IPS DF 6.9 (cell line): ENCODE measurements around the gene THRAP3.

Experiments
- DNase-seq: peaks from one replicate; pipeline ENCODE4 v3.0.0-alpha.2; 2013; ENCODE audit warnings: low read depth, low spot score
- H3K27ac ChIP-seq: one replicate; pipeline ENCODE4 v1.5.1; 2013; ENCODE audit warnings: low read length, control low read depth
- H3K27me3 ChIP-seq: 2 replicates; pipeline ENCODE4 v1.6.1; 2013; ENCODE audit warnings: mild to moderate bottlenecking, low read length; ENCODE audit not compliant: control insufficient read depth, insufficient read depth
- H3K36me3 ChIP-seq: 2 replicates; pipeline ENCODE4 v1.6.1; 2013; ENCODE audit warnings: low read length; ENCODE audit not compliant: control insufficient read depth, insufficient read depth
- H3K4me1 ChIP-seq: 2 replicates; pipeline ENCODE4 v1.6.1; 2013; ENCODE audit warnings: low read length; ENCODE audit not compliant: control insufficient read depth, insufficient read depth
- H3K4me3 ChIP-seq: 2 replicates; pipeline ENCODE4 v1.5.1; 2013; ENCODE audit warnings: mild to moderate bottlenecking, low read length
- H3K9me3 ChIP-seq: 2 replicates; pipeline ENCODE4 v1.6.1; 2013; ENCODE audit warnings: low read length, inconsistent platforms; ENCODE audit not compliant: control insufficient read depth, insufficient read depth
- WGBS: extraction: QIAGEN DNeasy Blood & Tissue Kit; methylation state at CpG from one replicate; pipeline ENCODE4 v1.1.7; 2013; ENCODE audit warnings: mixed read lengths, missing lambda C conversion rate; ENCODE audit not compliant: insufficient read length, insufficient coverage; 5-methylcytosine and 5-hydroxymethylcytosine counted together

THRAP3 gene

DNA sequence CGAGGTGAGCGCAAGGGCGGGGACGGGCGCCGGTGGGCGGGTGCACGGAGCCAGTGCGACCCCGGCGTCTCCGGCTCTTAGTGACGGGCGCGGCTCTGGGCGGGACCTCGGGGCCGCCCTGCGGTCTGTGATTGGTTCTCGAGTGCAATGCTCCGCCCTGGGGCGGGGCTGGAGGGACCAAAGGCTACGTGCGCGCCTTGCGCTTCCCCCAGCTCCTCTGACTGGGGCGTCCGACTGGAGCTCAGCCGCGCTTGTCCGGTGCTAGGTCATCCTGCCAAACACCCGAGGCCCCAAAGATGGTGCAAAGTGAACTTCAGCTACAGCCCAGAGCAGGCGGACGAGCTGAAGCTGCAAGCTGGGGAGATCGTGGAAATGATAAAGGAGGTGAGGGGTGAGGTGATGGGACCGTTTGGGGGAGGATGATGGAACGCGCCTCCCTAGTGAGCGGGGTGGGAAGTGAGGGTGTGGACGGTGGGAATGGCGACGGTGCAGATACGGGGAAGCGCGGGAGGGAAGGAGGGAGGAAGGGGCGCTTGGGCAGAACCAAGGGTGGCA lies 82.7 kb downstream of the THRAP3 start:
- peaks cover 2% of the 10 kb centered on the region; the same call in 1 of the 2 replicates for H3K4me1 ChIP-seq
- WGBS: no CpG with 5 or more reads among the region's 46 CpGs
- peak overlapping the region; percentile 51; the same call in 1 of the 2 replicates for H3K4me3 ChIP-seq
- H3K36me3 ChIP-seq: peaks cover 10% of the 10 kb centered on the region; the same call in 1 of the 2 replicates
- peak; percentile 88 for DNase-seq
- no peak overlapping the region for H3K27ac ChIP-seq
- H3K9me3 ChIP-seq: no peaks in the 10 kb centered on the region
- no peaks in the 10 kb centered on the region for H3K27me3 ChIP-seq

DNA sequence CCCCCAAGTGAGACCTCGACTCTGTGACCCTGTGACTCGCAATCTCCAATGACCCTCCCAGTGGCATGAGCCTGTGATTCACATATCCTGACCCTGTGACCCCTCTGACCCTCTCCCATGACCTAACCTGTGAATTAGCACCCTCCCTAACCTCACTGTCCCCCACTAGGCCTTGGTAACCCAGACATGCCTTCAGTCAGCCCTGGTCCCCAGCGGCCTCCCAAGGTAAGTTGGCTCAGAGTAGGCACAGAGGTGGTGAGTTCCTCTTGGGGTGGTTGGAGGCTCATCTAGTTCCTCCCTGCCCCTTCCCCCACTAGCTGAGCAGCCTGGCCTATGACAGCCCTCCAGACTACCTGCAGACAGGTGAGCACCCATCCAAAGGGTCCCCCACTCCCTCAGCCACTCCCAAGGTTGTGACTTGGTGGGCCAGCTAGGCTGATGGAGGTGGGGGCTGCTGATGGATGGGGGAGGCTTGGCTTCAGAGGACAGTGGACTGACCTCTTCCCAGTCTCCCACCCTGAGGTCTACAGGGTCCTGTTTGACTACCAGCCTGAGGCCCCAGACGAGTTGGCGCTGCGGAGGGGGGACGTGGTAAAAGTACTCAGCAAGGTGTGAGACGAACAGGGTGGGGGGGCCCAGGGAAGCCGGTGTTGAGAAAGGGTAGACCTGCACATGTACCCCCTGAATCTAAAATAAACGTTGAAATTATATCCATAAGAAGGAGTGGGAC lies 83.5 kb downstream of the THRAP3 start:
- H3K36me3 ChIP-seq: 0 out of 2 replicates have a peak, but pooled peaks cover 4% of the 10 kb centered on the region
- no peaks in the 10 kb centered on the region for H3K27me3 ChIP-seq
- H3K4me3 ChIP-seq: peak overlapping the region; percentile 32; the same call in 1 of the 2 replicates
- peaks cover 2% of the 10 kb centered on the region; the same call in 1 of the 2 replicates for H3K4me1 ChIP-seq
- no peak for DNase-seq
- no CpG with 5 or more reads among the region's 10 CpGs for WGBS
- H3K9me3 ChIP-seq: no peaks in the 10 kb centered on the region
- H3K27ac ChIP-seq: no peak overlapping the region

DNA sequence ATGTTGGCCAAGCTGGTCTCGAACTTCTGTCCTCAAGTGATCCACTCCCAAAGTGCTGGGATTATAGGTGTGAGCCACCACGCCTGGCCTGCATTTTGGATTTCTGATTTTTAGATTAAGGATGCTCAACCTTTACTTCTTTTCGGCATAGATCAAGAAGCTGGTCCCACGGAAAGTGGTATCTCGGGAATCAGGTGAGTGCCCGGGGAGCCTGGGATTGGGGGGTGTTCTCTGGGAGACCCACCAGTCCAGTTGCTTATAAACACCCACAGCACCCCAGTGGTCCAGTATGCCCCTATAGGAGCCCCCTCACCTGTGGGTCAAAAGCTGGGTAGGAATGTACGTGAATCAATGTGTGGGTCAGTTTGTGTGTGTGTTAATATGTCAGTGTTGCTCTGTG lies 85.2 kb downstream of the THRAP3 start:
- DNase-seq: no peak
- H3K27ac ChIP-seq: no peak overlapping the region
- no CpG with 5 or more reads among the region's 7 CpGs for WGBS
- no peaks in the 10 kb centered on the region for H3K27me3 ChIP-seq
- H3K9me3 ChIP-seq: no peaks in the 10 kb centered on the region
- H3K36me3 ChIP-seq: no peaks in the 10 kb centered on the region
- H3K4me1 ChIP-seq: peaks cover 2% of the 10 kb centered on the region; the same call in 1 of the 2 replicates
- H3K4me3 ChIP-seq: no peak overlapping the region

DNA sequence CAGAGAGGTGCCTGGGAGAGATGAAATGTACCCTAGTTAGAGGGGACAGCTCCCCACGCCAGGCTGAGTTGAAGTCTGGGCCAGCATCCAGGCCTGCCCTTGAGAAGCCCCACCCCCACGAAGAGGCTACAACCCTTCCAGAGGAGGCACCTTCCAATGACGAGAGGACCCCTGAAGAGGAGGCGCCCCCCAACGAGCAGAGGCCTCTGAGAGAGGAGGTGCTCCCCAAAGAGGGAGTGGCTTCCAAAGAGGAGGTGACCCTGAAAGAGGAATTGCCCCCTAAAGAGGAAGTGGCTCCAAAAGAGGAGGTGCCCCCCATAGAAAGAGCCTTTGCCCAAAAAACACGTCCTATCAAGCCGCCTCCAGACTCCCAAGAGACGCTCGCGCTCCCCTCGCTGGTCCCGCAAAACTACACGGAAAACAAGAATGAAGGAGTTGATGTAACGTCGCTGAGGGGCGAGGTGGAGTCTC lies 96.1 kb downstream of the THRAP3 start:
- H3K4me1 ChIP-seq: peaks cover 8% of the 10 kb centered on the region
- H3K27me3 ChIP-seq: no peaks in the 10 kb centered on the region
- no peaks in the 10 kb centered on the region; the same call in 1 of the 2 replicates for H3K36me3 ChIP-seq
- H3K27ac ChIP-seq: no peak overlapping the region
- H3K4me3 ChIP-seq: peak overlapping the region; percentile 49
- WGBS: no CpG with 5 or more reads among the region's 16 CpGs
- no peaks in the 10 kb centered on the region for H3K9me3 ChIP-seq
- no peak for DNase-seq

DNA sequence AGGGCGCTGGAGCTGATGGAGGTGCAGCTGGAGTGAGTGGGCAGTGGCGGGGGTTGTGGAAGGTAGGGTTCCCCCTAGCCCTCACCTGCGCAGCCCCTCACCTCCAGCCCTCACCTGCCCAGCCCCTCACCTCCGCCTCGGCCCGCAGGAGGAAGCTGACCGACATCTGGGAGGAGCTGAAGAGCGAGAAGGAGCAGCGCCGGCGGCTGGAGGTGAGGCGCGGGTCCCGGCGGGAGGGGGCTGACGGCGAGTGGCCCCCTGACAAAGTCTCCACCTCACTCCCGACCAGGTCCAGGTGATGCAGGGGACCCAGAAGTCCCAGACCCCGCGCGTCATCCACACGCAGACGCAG lies 96.5 kb downstream of the THRAP3 start:
- Histone ChIP-seq H3K27me3 (no peaks in the 10 kb centered on the region), H3K27ac (no peak overlapping the region), H3K4me1 (peaks cover 8% of the 10 kb centered on the region), H3K9me3 (no peaks in the 10 kb centered on the region), H3K4me3 (peak overlapping the region; percentile 49), H3K36me3 (no peaks in the 10 kb centered on the region; the same call in 1 of the 2 replicates)
- no peak for DNase-seq
- WGBS: no CpG with 5 or more reads among the region's 23 CpGs

DNA sequence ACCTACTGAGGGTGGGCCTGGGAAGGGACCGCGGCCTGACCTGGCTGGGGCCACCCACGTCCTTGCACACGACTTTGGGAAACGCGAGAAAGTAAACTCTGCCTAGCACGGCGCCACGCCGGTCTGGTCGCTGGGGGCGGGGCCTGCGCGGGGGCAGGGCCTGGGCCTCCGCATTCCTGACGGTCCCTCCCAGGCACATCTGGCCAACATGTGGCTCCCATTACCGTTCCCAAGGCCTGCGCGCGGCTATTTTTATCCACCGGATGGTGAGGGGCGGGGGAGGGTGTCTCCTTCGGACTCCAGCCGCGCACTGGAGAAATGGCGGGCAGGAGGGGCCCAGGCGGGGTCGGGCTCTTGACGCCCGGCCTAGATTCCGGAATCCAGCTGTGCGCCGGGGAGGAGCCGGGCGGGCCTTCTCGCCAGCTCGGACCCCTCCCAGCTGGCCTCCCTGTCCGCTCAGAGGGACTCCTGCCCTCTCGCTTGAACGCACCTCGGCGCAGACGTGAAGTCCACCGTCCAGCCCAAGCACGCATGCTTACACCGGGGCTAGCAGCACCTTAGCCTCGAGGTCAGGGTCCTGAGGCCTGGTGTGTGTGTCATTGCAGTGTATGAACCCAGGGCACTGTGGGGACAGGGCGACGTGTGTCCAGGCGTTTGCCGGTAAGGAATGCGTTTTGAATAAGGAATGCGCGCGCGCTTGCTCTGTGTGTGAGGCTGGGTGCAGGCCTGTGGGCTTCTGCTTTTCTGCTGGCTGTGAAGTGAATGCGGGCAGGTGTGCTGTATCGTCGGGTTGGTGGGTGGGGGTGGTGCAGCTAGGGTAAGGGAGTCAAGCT lies 97.1 kb downstream of the THRAP3 start:
- H3K27me3 ChIP-seq: no peaks in the 10 kb centered on the region
- no peak overlapping the region for H3K27ac ChIP-seq
- no peaks in the 10 kb centered on the region for H3K9me3 ChIP-seq
- H3K4me3 ChIP-seq: peak overlapping the region; percentile 70; the same call in 1 of the 2 replicates
- WGBS: no CpG with 5 or more reads among the region's 59 CpGs
- peaks cover 8% of the 10 kb centered on the region for H3K4me1 ChIP-seq
- no peaks in the 10 kb centered on the region; the same call in 1 of the 2 replicates for H3K36me3 ChIP-seq
- DNase-seq: peak; percentile 78

DNA sequence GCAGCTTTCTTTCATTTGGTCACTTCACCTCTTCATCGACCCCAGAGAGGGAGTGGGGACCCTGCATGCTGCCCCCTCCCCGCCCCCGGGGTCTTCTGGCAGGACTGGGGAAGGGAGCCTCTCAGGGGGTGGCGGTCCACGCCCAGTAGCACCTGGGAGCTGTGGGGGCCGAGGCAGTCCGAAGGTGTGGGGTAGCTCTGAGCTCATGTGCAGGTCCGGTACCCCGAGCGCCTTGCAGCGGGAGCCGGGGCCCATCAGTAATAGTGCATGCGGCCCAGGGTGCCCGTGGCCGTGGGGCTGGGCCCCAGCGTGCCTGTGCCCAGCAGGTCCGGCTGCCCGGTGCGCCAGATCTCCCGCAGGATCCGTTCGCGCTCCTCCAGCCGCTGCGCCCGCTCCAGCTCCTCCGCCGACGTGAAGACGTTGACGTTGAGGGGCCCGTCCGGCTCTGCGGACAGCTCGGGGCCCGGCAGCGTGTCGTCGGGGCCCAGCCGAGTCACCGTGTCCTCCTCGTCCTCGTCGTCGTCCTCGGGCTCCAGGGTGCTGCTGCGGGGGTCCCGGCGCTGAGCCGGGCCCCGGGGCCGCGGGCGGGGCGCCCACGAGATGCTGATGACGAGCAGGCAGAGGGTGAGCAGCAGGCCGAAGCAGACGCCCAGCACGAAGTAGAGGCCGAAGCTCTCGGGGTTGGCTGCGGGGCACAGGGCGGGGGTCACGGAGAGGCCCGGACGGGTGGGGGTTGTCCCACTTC lies 98.0 kb downstream of the THRAP3 start:
- no CpG with 5 or more reads among the region's 67 CpGs for WGBS
- no peaks in the 10 kb centered on the region for H3K27me3 ChIP-seq
- DNase-seq: no peak
- H3K4me1 ChIP-seq: peaks cover 8% of the 10 kb centered on the region
- H3K9me3 ChIP-seq: no peaks in the 10 kb centered on the region
- H3K4me3 ChIP-seq: peak overlapping the region; percentile 70; the same call in 1 of the 2 replicates
- no peaks in the 10 kb centered on the region; the same call in 1 of the 2 replicates for H3K36me3 ChIP-seq
- no peak overlapping the region for H3K27ac ChIP-seq

DNA sequence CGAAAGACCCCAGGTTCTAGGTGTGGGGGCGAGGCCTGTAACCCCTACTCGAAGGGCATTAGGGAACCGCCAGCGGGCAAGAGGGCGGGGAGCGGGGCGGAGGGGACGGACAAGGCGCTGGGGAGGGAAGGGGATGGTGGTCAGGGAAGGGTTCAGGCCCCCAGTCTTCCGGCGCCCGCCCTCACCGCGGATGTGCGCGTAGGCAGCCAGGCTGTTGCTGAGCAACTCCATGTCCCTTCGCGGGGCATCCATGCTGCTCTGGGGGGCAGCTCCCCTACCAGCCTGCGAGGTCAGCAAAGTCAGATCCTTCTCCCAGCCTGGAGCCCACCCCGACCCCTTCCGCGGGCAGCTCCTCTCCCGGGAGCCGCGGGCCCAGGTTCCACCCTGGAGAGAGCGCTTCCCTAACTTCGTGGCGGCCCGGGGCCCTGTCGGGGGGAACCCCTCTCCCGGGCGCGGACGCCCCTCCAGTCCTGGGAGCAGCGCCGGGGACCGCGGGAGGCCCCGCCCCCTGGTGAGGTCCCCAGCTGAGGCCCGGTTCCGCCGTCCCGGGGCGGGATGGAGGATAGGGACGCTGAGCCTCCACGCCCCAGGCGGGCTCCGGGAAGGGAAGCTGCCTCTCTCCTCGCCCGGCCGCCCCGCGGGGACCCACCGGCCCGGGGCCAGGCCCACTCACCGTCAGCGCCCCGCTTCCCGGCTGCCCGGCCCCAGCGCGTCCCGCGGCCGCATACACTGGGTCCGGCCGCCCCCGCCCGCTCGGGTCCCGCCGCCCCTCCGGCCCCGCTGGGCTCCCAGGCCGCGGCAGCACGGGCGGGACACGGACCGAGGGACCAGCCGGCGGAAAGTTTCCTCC lies 98.8 kb downstream of the THRAP3 start:
- H3K9me3 ChIP-seq: no peaks in the 10 kb centered on the region
- no peaks in the 10 kb centered on the region; the same call in 1 of the 2 replicates for H3K36me3 ChIP-seq
- H3K27me3 ChIP-seq: no peaks in the 10 kb centered on the region
- H3K4me1 ChIP-seq: peaks cover 8% of the 10 kb centered on the region
- H3K4me3 ChIP-seq: peak overlapping the region; percentile 70
- WGBS: no CpG with 5 or more reads among the region's 83 CpGs
- no peak overlapping the region for H3K27ac ChIP-seq
- DNase-seq: no peak

DNA sequence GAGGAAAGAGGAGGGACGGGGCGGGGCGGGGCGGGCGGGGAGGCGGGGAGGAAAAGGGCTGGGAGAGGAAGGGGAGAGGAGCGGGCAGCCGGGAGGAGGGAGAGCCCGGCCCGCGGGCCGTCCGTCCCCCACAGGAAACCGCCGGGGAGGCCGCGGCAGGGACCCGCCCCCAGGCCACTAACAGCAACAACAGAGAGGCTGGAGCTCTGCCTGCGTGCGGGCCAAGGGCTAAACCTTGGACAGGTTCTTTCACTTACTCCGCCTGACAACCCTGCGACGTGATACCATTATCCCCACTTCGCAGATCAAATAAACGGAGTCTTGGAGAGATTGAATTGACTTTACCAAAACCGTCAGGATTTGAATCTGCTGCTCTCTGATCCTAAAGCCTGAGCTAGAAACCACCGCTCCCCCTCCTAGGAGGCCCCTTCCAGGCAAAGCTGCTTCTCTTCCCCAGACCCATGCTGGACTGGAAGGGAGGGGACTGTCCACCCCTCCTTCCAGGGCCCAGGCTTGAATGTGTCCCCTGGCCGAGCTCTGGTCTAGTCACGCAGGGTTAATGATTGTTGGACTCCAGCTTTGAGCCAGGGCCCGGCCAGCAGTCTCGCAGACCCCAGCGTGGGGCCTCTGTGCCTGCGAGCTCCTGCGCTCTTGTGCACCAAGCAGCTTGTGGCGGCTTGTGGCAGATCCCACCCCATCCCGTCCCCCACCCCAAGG lies 99.6 kb downstream of the THRAP3 start, which contains the start of gene EVA1B:
EVA1B (minus strand) TSS at position 10 of the 717 bp plus-strand sequence. CDS start 608 bp downstream, outside the sequence.
- Histone ChIP-seq H3K27ac (no peak within 1 kb of the TSS), H3K4me1 (peaks cover 8% of the 10 kb centered on the region), H3K36me3 (no peaks in the 10 kb centered on the region; the same call in 1 of the 2 replicates), H3K4me3 (peak within 1 kb of the TSS; percentile 70), H3K27me3 (no peaks in the 10 kb centered on the region), H3K9me3 (no peaks in the 10 kb centered on the region)
- WGBS: no CpG with 5 or more reads among the region's 36 CpGs
- DNase-seq: no peak
